Parathyroid adenoma (tissue), 2 donors: ENCODE data around the gene GGTLC1.
"Not testable (repeated sequence)": the region's sequence is repeated elsewhere in the genome, so short reads cannot be mapped to it uniquely, and the experiment has no call there.

Experiments used
- H2AFZ ChIP-seq: fragments of 300-600 bp; sonication (generic); one replicate; pipeline ENCODE4 v1.7.0; 2017; ENCODE audit warnings: antibody characterized with exemption, mild to moderate bottlenecking
- H3K27ac ChIP-seq: fragments of 300-600 bp; sonication (generic); one replicate; pipeline ENCODE4 v1.7.0; 2017
- H3K27me3 ChIP-seq: fragments of 300-600 bp; sonication (generic); one replicate; pipeline ENCODE4 v1.7.0; 2017; ENCODE audit warnings: low read length; ENCODE audit not compliant: control insufficient read depth, insufficient read depth
- H3K36me3 ChIP-seq: fragments of 300-600 bp; sonication (generic); one replicate; pipeline ENCODE4 v1.7.0; 2017; ENCODE audit warnings: low read length; ENCODE audit not compliant: control insufficient read depth, insufficient read depth
- H3K4me1 ChIP-seq: fragments of 300-600 bp; sonication (generic); one replicate; pipeline ENCODE4 v1.7.0; 2017; ENCODE audit warnings: control low read depth
- H3K4me2 ChIP-seq: fragments of 300-600 bp; sonication (generic); one replicate; pipeline ENCODE4 v1.7.0; 2017; ENCODE audit warnings: low read length
- H3K4me3 ChIP-seq: fragments of 300-600 bp; sonication (generic); one replicate; pipeline ENCODE4 v1.7.0; 2017; ENCODE audit warnings: low read depth, low read length
- H3K79me2 ChIP-seq: fragments of 300-600 bp; sonication (generic); one replicate; pipeline ENCODE4 v1.7.0; 2017; ENCODE audit warnings: control low read depth
- H3K9ac ChIP-seq: fragments of 300-600 bp; sonication (generic); one replicate; pipeline ENCODE4 v1.7.0; 2017; ENCODE audit warnings: mild to moderate bottlenecking
- H3K9me3 ChIP-seq: fragments of 300-600 bp; sonication (generic); one replicate; pipeline ENCODE4 v1.7.0; 2017; ENCODE audit warnings: low read length; ENCODE audit not compliant: control insufficient read depth
- TF ChIP-seq, protein P1 (sequence below): fragments of 300-600 bp; sonication (generic); IDR thresholded peaks from one replicate; pipeline ENCODE4 v1.7.0; 2017; ENCODE audit warnings: antibody characterized with exemption, mild to moderate bottlenecking
- donor health status: primary hyperparathyroidism.

Gene GGTLC1

DNA sequence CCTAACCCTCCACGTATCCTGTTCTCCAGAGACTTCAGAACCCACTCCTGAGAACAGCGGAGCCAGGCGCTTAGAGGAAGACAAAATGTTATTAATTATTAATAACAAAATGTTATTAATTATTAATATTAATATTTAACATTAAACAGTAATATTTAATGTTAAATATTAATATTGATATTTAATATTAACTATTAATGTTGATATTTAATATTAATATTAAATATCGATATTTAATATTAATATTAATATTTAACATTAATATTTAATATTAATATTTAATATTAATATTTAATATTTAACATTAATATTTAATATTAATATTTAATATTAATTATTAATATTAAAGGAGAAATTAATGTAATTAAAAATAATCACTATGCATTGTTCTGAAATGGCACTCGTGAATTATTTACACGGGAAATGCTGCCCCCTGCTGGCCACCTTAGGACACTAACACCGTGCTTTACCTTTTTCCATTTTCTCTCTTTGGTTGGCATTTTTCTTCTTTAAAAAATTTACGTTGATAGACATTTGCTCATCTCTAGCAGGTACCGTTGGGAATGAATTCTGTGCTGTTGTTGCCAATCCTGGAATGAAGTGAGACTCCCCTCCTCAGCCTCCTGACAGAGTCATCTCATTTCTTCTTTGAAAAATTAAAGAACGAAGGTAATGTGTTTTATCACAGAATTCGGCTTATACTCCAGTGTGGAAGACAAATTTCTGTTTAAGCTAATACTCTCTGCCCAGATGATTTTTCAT lies 7.5 kb upstream of the GGTLC1 start:
- Histone ChIP-seq H3K79me2 (no peaks in the 10 kb centered on the region), H3K4me1 (no peaks in the 10 kb centered on the region), H2AFZ (no peak overlapping the region), H3K4me3 (no peak overlapping the region), H3K36me3 (no peaks in the 10 kb centered on the region), H3K4me2 (no peak overlapping the region), H3K27me3 (no peaks in the 10 kb centered on the region), H3K9ac (no peak overlapping the region), H3K27ac (no peak overlapping the region), H3K9me3 (no peaks in the 10 kb centered on the region)
- TF ChIP-seq, protein P1, sequence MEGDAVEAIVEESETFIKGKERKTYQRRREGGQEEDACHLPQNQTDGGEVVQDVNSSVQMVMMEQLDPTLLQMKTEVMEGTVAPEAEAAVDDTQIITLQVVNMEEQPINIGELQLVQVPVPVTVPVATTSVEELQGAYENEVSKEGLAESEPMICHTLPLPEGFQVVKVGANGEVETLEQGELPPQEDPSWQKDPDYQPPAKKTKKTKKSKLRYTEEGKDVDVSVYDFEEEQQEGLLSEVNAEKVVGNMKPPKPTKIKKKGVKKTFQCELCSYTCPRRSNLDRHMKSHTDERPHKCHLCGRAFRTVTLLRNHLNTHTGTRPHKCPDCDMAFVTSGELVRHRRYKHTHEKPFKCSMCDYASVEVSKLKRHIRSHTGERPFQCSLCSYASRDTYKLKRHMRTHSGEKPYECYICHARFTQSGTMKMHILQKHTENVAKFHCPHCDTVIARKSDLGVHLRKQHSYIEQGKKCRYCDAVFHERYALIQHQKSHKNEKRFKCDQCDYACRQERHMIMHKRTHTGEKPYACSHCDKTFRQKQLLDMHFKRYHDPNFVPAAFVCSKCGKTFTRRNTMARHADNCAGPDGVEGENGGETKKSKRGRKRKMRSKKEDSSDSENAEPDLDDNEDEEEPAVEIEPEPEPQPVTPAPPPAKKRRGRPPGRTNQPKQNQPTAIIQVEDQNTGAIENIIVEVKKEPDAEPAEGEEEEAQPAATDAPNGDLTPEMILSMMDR, result peak; percentile 75

DNA sequence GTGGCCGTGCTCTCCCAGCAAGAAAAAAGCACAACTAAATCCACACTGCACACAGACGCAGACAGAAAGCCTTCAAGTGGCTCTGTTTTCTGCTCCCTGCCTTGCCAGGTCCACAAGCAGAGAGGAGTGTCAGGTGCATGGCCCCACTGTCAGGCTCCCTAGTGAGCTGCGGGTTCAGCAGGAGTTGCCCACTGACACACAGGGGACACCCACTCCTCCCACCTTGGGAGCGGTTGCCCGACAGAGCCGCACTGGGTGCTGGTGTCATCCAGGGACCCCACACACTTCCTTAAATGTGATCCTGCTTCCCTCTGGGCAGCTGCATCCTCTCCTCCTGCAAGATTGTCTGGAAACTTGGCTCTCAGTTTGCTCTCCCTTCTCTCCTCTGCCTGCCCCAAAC lies 6.7 kb upstream of the GGTLC1 start:
- H3K79me2 ChIP-seq, H2AFZ ChIP-seq, H3K4me3 ChIP-seq, H3K9me3 ChIP-seq, H3K36me3 ChIP-seq, H3K27ac ChIP-seq, H3K4me2 ChIP-seq, H3K27me3 ChIP-seq, H3K9ac ChIP-seq, H3K4me1 ChIP-seq: not testable (repeated sequence)

DNA sequence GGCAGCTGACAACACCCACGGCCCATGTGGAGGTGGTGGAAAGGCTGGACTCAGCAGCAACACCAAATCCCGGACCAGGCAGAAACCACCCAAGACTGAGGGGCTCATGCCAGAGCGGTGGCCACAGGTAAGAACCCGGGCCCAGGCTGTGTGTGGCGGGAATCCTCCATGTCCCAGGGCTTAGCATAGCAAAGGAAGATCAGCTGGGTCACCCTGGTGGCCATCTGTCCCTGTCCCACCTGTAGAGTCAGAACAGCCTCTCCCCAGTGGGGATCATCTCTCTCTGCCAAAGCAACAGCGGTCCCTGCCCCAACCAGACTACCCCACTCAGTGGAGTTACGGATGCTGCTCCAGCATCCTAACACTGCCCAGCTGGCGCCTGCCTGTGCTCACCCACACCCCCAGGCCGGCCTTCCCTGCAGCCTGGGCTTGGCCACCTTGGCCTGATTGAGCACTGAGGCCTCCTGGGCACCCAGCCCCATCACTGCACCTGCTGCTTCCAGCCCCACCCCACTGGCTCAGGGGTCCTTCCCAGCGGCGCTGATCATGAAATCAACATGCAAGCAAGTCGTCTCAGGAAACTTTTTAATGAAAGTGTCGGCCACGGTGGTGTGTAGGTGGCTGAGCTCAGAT lies 5.5 kb upstream of the GGTLC1 start:
- H3K9me3 ChIP-seq, result not testable (repeated sequence)

DNA sequence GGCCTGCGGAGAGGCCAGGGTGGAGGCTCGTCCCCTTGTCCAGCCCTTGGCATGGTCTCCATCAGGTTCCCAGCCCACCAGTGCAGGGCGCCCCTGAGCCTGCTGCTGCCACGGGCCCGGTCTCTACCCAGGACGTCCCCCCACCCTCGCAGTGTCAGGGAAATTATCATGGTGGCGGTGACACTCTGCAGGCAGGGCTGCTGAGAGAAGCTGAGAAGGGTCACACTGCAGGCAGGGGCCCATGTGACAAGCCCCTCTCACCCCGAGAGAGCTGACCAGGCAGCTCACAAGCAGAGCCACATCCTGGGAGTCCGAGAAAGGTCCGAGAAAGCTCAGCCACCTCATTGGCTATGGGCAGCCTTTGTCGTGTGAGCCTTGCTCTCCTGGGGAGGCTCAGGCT lies 4.9 kb upstream of the GGTLC1 start:
- not testable (repeated sequence) for H3K36me3 ChIP-seq, H2AFZ ChIP-seq, H3K4me1 ChIP-seq, H3K4me3 ChIP-seq, H3K4me2 ChIP-seq, H3K9me3 ChIP-seq, H3K27me3 ChIP-seq, H3K79me2 ChIP-seq, H3K9ac ChIP-seq, H3K27ac ChIP-seq

More for the DNA sequence above, 5.5 kb upstream of the GGTLC1 start:
- H3K4me1 ChIP-seq, H3K9ac ChIP-seq, H3K27ac ChIP-seq, H3K79me2 ChIP-seq, H2AFZ ChIP-seq, H3K4me3 ChIP-seq, H3K36me3 ChIP-seq, H3K4me2 ChIP-seq, H3K27me3 ChIP-seq: not testable (repeated sequence)

DNA sequence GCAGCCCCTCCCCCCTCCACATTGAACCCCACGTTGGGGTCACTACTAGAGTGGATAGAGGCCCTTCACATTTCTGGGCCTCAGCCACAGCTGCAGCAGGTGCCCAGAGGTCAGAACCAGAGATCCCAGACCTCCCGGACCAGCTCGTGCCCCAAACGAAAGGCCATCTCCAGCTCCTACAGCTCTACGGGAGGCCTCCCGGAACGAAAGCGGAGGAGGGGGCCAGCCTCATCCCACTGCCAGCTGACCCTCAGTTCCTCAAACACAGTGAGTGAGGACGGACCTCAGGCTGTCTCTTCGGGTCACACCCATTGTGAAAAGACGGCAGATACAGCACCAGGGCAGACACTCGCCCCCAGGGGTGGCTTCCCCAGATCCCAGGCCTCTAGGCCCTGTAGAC lies 1.7 kb upstream of the GGTLC1 start:
- H3K9ac ChIP-seq, H3K36me3 ChIP-seq, H3K4me3 ChIP-seq, H3K4me1 ChIP-seq, H3K27ac ChIP-seq, H3K27me3 ChIP-seq, H2AFZ ChIP-seq, H3K9me3 ChIP-seq, H3K4me2 ChIP-seq, H3K79me2 ChIP-seq: not testable (repeated sequence)

DNA sequence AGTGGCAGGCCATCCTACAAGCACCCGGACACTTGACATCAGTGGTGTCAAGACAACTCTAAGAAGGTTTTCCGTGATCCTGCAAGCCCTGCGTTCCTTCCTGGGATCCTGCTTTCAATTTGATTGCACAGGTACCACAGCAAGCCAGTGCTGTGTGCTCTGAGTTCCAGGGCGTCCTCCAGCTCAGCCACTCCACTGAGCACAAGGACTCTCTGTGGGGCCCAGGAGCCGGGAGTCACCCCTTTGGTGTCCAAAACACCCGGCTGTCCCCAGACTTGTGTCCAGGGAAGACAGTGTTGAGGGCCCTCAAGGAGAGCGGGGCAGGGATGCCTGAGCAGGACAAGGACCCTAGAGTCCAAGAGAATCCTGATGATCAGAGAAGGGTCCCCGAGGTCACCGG lies 387 bp upstream of the GGTLC1 start:
- H3K9me3 ChIP-seq, H2AFZ ChIP-seq, H3K27me3 ChIP-seq, H3K79me2 ChIP-seq, H3K9ac ChIP-seq, H3K27ac ChIP-seq, H3K4me2 ChIP-seq, H3K36me3 ChIP-seq, H3K4me1 ChIP-seq, H3K4me3 ChIP-seq: not testable (repeated sequence)

DNA sequence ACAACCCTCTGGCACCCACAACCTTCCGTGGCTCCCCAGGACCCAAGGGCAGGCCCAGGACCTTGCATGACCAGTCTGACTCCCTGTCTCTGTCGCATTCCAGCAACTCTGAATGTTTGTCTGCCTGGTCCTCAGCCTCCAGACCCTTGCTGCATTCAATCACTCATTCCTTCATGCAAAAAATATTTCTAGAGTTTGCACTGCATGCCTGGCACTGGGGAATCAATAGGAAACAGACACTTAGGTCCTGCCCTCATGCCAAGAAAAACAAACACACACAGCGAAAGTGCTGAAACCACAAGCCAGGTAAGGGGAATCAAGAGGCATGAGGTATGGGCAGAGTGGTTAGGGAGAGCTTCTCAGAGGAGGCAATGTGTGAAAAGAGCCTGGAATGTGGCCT lies 1.9 kb downstream of the GGTLC1 start:
- H3K4me2 ChIP-seq, H3K36me3 ChIP-seq, H3K79me2 ChIP-seq, H3K9me3 ChIP-seq, H3K27me3 ChIP-seq, H3K27ac ChIP-seq, H3K9ac ChIP-seq, H3K4me3 ChIP-seq, H2AFZ ChIP-seq, H3K4me1 ChIP-seq: not testable (repeated sequence)

DNA sequence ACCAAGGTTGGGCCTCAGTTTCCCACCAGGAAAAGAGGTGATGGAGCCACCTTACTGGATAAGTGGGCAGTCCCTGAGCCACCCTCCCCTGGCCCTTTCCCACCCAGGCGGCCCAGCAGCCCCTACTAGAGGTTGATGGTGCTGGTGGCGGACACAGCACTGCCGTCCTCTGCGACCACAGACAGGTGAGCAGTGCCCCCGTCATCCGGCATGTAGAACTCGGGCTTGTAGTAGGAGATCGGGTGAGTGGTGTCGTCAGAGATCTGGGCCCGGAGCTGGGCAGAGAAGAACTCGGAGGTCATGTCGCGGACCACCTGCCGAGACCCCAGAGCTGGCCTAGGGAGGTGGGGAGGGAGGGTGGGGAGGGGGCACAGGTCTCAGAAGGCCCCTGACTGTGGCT lies 2.3 kb downstream of the GGTLC1 start:
- H3K4me2 ChIP-seq, H2AFZ ChIP-seq, H3K27ac ChIP-seq, H3K9me3 ChIP-seq, H3K4me3 ChIP-seq, H3K36me3 ChIP-seq, H3K79me2 ChIP-seq, H3K4me1 ChIP-seq, H3K27me3 ChIP-seq, H3K9ac ChIP-seq: not testable (repeated sequence)

DNA sequence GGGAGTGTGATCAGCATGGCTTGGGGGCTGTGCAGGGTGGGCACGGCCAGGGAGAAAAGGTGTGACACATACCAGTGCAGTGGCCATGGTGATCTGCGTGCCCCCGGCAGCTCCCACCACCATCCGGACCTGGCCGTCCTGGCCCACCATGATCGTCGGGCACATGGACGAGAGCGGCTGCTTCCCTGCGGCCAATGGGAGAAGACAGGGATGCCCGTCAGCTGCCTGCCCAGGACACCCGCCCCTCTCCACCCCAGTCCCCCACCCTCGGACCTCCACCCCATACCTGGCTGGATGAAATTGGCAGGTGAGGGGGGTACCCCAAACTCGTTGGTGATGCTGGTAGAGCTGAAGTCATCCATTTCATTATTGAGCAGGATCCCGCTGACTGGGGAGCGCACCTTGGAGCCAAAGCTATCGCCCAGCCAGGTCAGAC lies 2.8 kb downstream of the GGTLC1 start:
- H3K9me3 ChIP-seq, H3K4me2 ChIP-seq, H3K4me1 ChIP-seq, H3K4me3 ChIP-seq, H2AFZ ChIP-seq, H3K9ac ChIP-seq, H3K36me3 ChIP-seq, H3K79me2 ChIP-seq, H3K27me3 ChIP-seq, H3K27ac ChIP-seq: not testable (repeated sequence)

DNA sequence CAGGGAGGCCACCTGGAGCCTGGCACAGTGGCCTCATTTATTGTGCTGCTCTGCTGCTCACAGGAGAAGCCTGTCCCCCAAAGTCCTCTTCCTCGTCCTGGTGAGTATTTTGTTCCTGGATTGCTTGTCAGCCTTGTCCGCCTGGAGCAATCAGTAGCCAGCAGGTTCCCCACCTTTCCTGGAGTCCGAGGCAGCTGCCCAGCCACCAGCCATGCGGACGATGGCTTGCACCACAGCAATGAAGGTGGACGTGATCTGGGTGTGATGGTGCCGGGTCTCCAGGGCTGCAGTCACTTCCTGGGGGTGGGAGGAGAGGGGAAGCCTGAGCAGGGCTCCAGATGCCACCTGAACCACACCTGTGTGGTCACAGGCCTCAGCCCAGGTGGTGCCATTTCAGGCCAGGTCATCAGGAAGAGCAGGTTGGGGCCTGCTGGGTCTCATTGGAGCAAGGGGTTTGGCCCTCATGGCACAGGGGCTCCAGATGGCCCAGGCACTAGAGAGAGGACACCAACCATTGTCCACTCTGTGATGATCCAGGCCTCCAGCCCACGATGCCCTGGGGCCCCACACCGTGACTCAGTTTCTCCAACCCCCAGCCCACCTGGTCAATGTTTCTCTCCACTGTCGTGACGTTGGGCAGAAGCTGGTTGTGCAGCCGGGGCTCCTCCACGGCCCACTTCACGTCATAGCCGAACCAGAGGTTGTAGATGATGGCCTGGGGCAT lies 3.4 kb downstream of the GGTLC1 start:
- not testable (repeated sequence) for H3K9ac ChIP-seq, H3K79me2 ChIP-seq, H3K27me3 ChIP-seq, H3K4me1 ChIP-seq, H3K36me3 ChIP-seq, H3K9me3 ChIP-seq, H3K4me2 ChIP-seq, H3K4me3 ChIP-seq, H3K27ac ChIP-seq, H2AFZ ChIP-seq
